ENCODE measurements around the gene CCL19.

GRCh38 chr9:34651321-34651720, 39.8 kb downstream of the CCL19 start:
- TF ChIP-seq CTCF (conservative IDR thresholded peaks at IDR 0.05; ENCODE audit: low read length) (no peak), EZH2phosphoT487 (IDR thresholded peaks at IDR 0.05; ENCODE audit: borderline replicate concordance, low read depth, low read length) (no peak)
